Activated CD4-positive, alpha-beta T cell treated with anti-CD3 and anti-CD28 coated beads for 36 hours (primary cell): Measurements from ENCODE around the gene LTF. TPM values are rescaled to one million over a fixed set of nuclear protein-coding genes. Genes with fewer than 3 reads are reported as not detected.

ENCODE experiments used
- ATAC-seq: fragments of 200-7000 bp; cut with Tn5 transposase; one replicate; pipeline ENCODE4 v1.10.0; 2021; ENCODE audit warnings: mild to moderate bottlenecking, moderate library complexity
- CTCF ChIA-PET: fragments of 350-600 bp; sonication (Branson Sonifier 250); formaldehyde crosslinking; loops from one replicate; lab custom pipeline; 2021; ENCODE audit warnings: antibody characterized with exemption; lab: Charles Lee
- POLR2A ChIA-PET: fragments of 350-600 bp; sonication (Branson Sonifier 250); formaldehyde crosslinking; loops from one replicate; lab custom pipeline; 2021; ENCODE audit warnings: antibody characterized with exemption, inconsistent platforms; lab: Charles Lee
- DNase-seq: peaks from one replicate; pipeline ENCODE4 v3.0.0-alpha.2; 2020
- H3K27ac Mint-ChIP-seq: one replicate; pipeline ENCODE4 v1.8.0; 2021; ENCODE audit warnings: mixed read lengths
- H3K27me3 Mint-ChIP-seq: one replicate; pipeline ENCODE4 v1.8.0; 2021; ENCODE audit warnings: mixed read lengths
- H3K36me3 Mint-ChIP-seq: one replicate; pipeline ENCODE4 v1.8.0; 2021; ENCODE audit warnings: low read depth, mixed read lengths
- H3K4me1 Mint-ChIP-seq: one replicate; pipeline ENCODE4 v1.8.0; 2021; ENCODE audit warnings: mixed read lengths
- H3K4me3 Mint-ChIP-seq: one replicate; pipeline ENCODE4 v1.8.0; 2021; ENCODE audit warnings: mild to moderate bottlenecking, moderate library complexity, mixed read lengths
- H3K9me3 Mint-ChIP-seq: one replicate; pipeline ENCODE4 v1.8.0; 2021; ENCODE audit warnings: low read depth, mixed read lengths
- intact Hi-C, 2 experiments: fragments of 100-400 bp; cut with DNase I in 1 of 2; cut with micrococcal nuclease in 1 of 2; formaldehyde crosslinking; loops; one replicate each; pipeline versions ENCODE4 v1.14.2 to v1.15.1; 2022 to 2024; cut with DNase I, micrococcal nuclease
- total RNA-seq, 2 experiments: library from RNA; stranded (reverse); gene quantifications; one replicate each; pipeline ENCODE4 v1.2.3, GENCODE V29; 2021

The LTF gene
- total RNA-seq, 2 experiments from 2014 or later = not detected

DNA sequence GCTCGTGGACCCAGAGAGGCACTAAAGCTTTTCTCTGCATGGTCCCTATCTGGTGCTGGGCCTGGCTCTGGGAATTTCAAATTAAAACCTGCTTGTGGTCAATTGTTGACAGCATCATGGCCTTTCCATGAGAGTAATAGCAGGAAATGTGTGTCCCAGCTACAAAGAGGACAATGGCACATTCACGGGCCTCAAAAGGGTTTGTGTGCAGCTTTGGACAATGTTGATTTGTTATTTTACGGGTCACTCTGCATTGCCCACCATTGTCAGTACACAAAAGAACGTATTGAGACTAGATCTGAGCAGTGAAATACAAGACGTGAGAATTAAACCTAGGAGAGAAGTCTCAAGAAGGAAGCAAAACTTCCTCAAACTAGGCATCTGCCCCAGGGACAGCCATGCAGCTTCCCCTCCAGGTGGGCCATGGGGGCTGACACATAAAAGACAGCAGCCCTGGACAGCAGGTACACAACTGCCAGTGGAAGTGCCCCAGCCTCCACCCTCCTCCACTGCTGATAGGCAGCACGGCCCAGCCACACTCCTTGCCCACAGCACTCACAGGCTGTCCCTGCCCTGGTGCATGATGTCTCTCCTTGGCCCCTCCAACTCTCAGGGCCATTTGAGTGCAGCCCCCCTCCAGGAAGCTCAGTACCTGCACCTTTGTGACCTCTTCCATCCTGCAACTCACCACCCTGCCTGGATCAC is 15.9 kb upstream of the LTF start:
- intact Hi-C loops = no loop called here
- H3K4me1 Mint-ChIP-seq = no peaks in the 10 kb centered on the region
- no peaks in the 10 kb centered on the region for H3K9me3 Mint-ChIP-seq
- POLR2A ChIA-PET = no interaction called here
- H3K4me3 Mint-ChIP-seq = no peak overlapping the region
- no peaks in the 10 kb centered on the region for H3K36me3 Mint-ChIP-seq
- H3K27ac Mint-ChIP-seq = no peak overlapping the region
- DNase-seq (no peak), ATAC-seq (no peak)
- peaks cover 11% of the 10 kb centered on the region for H3K27me3 Mint-ChIP-seq
- CTCF ChIA-PET = interaction anchor here (0.9 to 1.6 kb wide), 2 partner anchors 8 to 149 kb away, joined by 4 to 6 read pairs; no protein-coding TSS in a partner anchor

DNA sequence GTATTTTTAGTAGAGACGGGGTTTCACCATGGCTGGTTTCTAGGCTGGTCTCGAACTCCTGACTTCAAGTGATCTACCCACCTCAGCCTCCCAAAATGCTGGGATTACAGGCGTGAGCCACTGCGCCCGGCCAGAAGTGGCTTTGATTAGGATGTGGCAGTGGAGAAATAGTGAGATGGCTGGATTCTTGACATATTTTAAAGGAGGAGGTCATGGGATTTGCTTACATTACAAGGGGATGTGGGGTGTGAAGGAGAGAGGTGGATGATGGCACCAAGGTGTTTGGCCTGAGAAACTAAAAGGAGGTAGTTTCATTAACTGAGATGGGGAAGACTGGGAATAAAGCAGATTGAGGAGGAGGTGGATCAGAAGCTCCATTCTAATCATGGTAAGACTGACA is 15.0 kb upstream of the LTF start:
- peaks cover 2% of the 10 kb centered on the region for H3K36me3 Mint-ChIP-seq
- H3K27ac Mint-ChIP-seq = no peak overlapping the region
- ATAC-seq = no peak
- POLR2A ChIA-PET = no interaction called here
- H3K27me3 Mint-ChIP-seq = peaks cover 17% of the 10 kb centered on the region
- no peak overlapping the region for H3K4me3 Mint-ChIP-seq
- peaks cover 8% of the 10 kb centered on the region for H3K9me3 Mint-ChIP-seq
- no peak for DNase-seq
- CTCF ChIA-PET = interaction anchor here (0.6 to 1.6 kb wide), 3 partner anchors 9 to 300 kb away, joined by 3 to 6 read pairs (median 4); no protein-coding TSS in a partner anchor
- intact Hi-C loops = no loop called here
- H3K4me1 Mint-ChIP-seq = no peaks in the 10 kb centered on the region

DNA sequence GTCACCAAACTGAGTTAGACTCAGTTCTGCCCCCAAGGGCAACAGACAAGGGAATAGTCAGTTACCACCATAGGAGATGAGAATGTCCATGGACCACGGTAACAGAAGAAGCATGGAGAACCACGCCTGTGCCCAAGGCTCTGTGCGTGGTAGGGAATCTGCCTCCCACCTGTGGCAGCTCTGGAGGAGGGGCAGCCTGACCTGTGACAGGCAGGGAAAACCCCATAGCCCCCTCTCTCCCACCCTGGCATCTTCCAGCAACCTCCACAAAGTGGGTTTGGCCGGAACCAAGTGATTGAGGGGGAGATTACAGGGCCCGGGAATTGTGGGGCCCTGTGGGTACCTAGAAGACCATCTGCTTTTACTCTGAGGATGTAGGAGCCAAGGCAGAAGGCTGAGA is 14.3 kb upstream of the LTF start:
- ATAC-seq (no peak), DNase-seq (no peak)
- POLR2A ChIA-PET = no interaction called here
- H3K27ac Mint-ChIP-seq = no peak overlapping the region
- CTCF ChIA-PET = no interaction called here
- intact Hi-C loops = no loop called here
- H3K36me3 Mint-ChIP-seq = peaks cover 2% of the 10 kb centered on the region
- H3K9me3 Mint-ChIP-seq = peaks cover 14% of the 10 kb centered on the region
- no peak overlapping the region for H3K4me3 Mint-ChIP-seq
- H3K27me3 Mint-ChIP-seq = peaks cover 19% of the 10 kb centered on the region
- H3K4me1 Mint-ChIP-seq = no peaks in the 10 kb centered on the region

DNA sequence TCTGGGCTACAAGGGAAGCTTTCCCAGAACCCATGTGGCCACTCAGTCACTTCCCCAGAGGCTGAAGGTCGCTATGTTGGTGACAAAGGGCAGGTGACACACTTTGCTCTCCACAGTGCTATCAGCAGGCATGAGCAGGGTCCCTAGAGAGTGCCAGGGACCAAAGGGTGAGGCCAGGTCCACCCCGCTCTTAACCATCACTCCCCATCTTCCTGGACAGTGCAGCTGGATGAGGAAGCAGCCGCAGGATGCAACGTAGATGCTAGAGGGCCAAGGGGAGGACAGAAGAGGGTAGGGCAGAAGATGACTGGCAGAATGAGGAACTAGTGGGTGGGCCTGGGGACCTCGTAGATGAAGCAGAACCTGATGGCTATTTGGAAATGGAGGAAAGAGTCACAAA is 13.6 kb upstream of the LTF start:
- DNase-seq (no peak), ATAC-seq (no peak)
- CTCF ChIA-PET = interaction anchor here (0.7 to 5.2 kb wide), 2 partner anchors 11 to 107 kb away, joined by 3 to 32 read pairs; no protein-coding TSS in a partner anchor
- intact Hi-C loops = no loop called here
- H3K27me3 Mint-ChIP-seq = peaks cover 22% of the 10 kb centered on the region
- POLR2A ChIA-PET = no interaction called here
- H3K4me1 Mint-ChIP-seq = no peaks in the 10 kb centered on the region
- peaks cover 2% of the 10 kb centered on the region for H3K36me3 Mint-ChIP-seq
- no peak overlapping the region for H3K4me3 Mint-ChIP-seq
- peaks cover 17% of the 10 kb centered on the region for H3K9me3 Mint-ChIP-seq
- H3K27ac Mint-ChIP-seq = no peak overlapping the region

DNA sequence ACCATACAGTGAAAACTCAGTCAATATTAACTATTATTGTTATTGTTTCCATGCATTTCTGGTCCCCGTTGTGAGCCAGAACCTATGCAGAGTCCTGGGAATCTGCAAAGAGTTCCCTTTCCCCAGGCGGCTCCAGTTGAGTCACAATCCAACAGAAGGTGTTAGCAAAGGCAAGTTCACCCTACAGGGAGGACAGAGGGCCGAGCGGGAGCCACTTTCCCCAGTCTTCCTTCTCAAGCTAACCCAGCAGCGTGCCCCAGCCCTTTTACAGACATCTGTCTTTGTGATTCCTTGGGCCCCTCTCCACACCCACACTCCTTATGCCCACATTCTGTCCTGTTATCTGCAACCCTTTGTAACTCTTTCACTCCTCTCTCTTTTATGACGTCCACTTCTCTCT is 13.1 kb upstream of the LTF start:
- peaks cover 17% of the 10 kb centered on the region for H3K9me3 Mint-ChIP-seq
- no peak overlapping the region for H3K27ac Mint-ChIP-seq
- ChIA-PET POLR2A (no interaction called here), CTCF (interaction anchor here (0.7 to 5.2 kb wide), 2 partner anchors 11 to 107 kb away, joined by 3 to 32 read pairs; no protein-coding TSS in a partner anchor)
- intact Hi-C loops = no loop called here
- no peak overlapping the region for H3K4me3 Mint-ChIP-seq
- DNase-seq (no peak), ATAC-seq (no peak)
- H3K27me3 Mint-ChIP-seq = peaks cover 27% of the 10 kb centered on the region
- no peaks in the 10 kb centered on the region for H3K4me1 Mint-ChIP-seq
- H3K36me3 Mint-ChIP-seq = peaks cover 2% of the 10 kb centered on the region

DNA sequence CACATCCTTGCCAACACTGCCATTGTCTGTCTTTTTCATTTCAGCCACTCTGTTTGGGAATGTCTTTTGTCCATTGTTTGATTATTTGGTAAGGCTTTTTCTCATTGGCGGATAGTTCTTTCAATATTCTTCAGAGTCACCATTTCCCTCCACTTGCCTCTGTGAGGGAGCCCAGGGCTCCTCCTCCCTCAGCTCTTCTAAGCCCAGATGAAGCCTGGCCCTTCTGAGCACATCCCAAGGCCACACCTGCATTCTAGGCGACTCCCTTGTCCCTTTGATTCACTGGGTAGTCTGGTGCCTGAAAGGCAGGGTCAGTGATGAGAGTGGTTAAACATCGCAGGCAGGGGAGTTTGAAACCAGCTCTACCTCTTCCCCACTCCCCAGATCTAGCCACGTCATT is 12.4 kb upstream of the LTF start:
- ChIA-PET POLR2A (no interaction called here), CTCF (interaction anchor here (2.0 to 5.2 kb wide), 2 partner anchors 12 to 152 kb away, joined by 4 to 32 read pairs; no protein-coding TSS in a partner anchor)
- DNase-seq = no peak
- Mint-ChIP-seq H3K4me3 (no peak overlapping the region), H3K4me1 (no peaks in the 10 kb centered on the region), H3K36me3 (peaks cover 2% of the 10 kb centered on the region), H3K9me3 (peaks cover 17% of the 10 kb centered on the region), H3K27me3 (peaks cover 28% of the 10 kb centered on the region), H3K27ac (no peak overlapping the region)
- intact Hi-C loops = no loop called here
- no peak for ATAC-seq

DNA sequence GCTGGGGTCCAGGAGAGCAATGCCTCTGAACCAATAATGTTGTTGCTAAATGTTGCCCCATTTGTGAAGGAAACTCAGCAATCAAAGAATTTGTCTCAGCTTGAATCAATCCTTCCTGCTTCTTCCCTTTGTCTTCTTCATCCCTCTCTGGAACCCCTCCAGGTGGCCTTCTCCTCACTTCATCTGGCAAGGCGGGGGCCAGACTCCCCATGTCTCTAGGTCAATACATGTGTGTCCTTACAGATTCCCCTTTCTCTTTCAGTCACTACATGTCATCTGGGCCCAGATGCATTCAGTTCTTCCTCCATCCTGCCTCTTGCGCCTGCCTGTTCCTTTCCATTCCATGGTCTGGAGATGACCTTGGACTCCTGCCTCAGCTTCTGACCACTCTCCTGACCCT is 8.0 kb upstream of the LTF start:
- DNase-seq (no peak), ATAC-seq (no peak)
- peaks cover 2% of the 10 kb centered on the region for H3K36me3 Mint-ChIP-seq
- H3K27ac Mint-ChIP-seq = no peak overlapping the region
- CTCF ChIA-PET = no interaction called here
- POLR2A ChIA-PET = interaction anchor here (0.7 kb wide), 1 partner anchor 429 kb away, joined by 5 read pairs; no protein-coding TSS in a partner anchor
- H3K27me3 Mint-ChIP-seq = peaks cover 18% of the 10 kb centered on the region
- no peak overlapping the region for H3K4me3 Mint-ChIP-seq
- intact Hi-C loops = no loop called here
- peaks cover 17% of the 10 kb centered on the region for H3K9me3 Mint-ChIP-seq
- H3K4me1 Mint-ChIP-seq = no peaks in the 10 kb centered on the region

DNA sequence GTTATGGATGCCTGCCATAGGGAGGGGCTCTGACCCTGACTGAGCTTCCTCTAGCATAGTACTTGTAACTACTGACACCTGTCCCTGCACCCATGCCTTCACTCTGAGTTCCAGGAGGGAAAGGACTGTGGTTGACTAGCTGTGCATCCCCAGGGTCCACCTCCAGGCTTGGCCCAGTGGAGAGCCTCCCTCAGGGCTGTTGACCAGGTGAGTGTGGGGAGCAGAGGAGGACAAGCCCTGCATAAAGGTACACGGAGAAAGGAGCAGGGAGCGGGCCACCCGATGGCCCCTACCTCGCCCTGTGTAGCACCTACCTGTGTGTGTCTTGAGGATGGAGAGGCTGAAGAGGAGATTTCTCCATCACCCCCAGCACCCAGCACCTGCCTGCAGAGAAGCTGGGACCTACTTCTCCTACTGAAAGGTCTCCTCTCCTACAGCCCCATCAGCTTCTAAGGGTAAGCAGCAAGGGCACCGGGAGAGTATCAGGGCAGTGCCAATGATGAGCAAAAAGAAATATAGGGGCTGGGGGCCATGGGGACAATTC is 6.7 kb upstream of the LTF start:
- no peak overlapping the region for H3K27ac Mint-ChIP-seq
- DNase-seq (no peak), ATAC-seq (no peak)
- H3K27me3 Mint-ChIP-seq = peaks cover 18% of the 10 kb centered on the region
- H3K4me3 Mint-ChIP-seq = no peak overlapping the region
- H3K9me3 Mint-ChIP-seq = peaks cover 17% of the 10 kb centered on the region
- H3K36me3 Mint-ChIP-seq = peaks cover 2% of the 10 kb centered on the region
- H3K4me1 Mint-ChIP-seq = no peaks in the 10 kb centered on the region
- CTCF ChIA-PET = interaction anchor here (1.1 kb wide), 1 partner anchor 17 kb away, joined by 4 read pairs; no protein-coding TSS in a partner anchor
- intact Hi-C loops = no loop called here
- POLR2A ChIA-PET = no interaction called here

DNA sequence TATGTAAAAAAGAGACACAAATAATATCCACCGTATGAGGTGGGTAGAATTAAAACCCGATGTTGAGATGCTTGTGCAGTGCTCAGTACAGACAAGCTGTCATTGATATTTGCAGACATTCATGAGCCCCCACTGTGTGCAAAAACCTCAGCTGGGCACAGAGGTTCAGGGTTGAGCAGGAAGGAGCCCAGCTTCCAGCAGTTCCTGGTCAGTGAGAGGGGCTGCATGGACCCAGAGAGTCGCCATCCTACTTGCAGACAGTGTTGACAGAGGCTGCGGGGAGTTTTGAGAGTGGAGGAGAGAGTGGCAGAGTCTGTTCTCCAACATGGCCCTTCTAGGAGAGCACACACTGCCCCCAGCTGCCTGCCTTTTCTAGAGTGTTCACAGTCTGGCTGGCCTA is 6.1 kb upstream of the LTF start:
- DNase-seq (no peak), ATAC-seq (no peak)
- Mint-ChIP-seq H3K9me3 (peaks cover 17% of the 10 kb centered on the region), H3K27me3 (peaks cover 18% of the 10 kb centered on the region), H3K4me3 (no peak overlapping the region), H3K27ac (no peak overlapping the region), H3K36me3 (peaks cover 2% of the 10 kb centered on the region), H3K4me1 (no peaks in the 10 kb centered on the region)
- ChIA-PET CTCF (interaction anchor here (1.1 to 2.6 kb wide), 3 partner anchors 13 to 18 kb away, joined by 4 to 13 read pairs (median 6); no protein-coding TSS in a partner anchor), POLR2A (no interaction called here)
- intact Hi-C loops = no loop called here

DNA sequence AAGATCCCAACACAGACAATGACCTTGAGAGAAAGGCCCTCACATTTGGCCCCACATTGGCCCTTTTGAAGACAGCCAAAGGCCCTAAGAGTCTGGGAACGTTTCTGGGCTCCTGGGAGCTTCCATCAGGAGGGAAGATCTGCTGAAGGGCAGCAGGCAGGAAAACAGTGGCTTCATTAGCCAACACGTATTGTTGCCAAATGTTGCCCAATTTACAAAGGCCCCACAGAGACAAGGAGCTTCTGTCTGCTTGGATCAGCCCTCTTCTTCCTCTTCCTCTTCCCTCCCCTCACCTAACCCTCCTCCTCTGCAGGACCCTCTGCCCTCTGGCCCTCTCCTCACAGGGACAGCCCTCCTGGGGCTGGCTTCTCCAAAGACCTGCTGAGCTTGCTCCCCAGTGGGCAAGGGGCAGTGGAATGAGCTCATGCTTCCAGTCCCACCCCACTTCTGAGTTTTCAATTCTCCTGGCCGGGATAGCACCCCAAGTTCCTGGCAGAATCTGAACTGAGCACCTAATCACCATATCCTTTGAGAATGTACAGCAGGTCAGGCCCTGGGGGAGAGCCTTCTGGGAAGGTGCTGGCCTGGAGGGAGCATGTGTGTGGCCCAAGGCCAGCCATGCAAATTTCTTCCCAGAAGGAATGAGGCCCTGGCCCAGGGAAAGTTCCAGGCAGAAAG is 5.1 kb upstream of the LTF start:
- peaks cover 10% of the 10 kb centered on the region for H3K9me3 Mint-ChIP-seq
- no peaks in the 10 kb centered on the region for H3K36me3 Mint-ChIP-seq
- no peak for DNase-seq
- ChIA-PET POLR2A (interaction anchor here (0.6 kb wide), 1 partner anchor 339 kb away, joined by 3 read pairs; no protein-coding TSS in a partner anchor), CTCF (interaction anchor here (0.6 to 2.6 kb wide), 4 partner anchors 14 to 888 kb away, joined by 3 to 13 read pairs (median 4); no protein-coding TSS in a partner anchor)
- no peak overlapping the region for H3K4me3 Mint-ChIP-seq
- intact Hi-C loops = no loop called here
- H3K27me3 Mint-ChIP-seq = peaks cover 20% of the 10 kb centered on the region
- no peak overlapping the region for H3K27ac Mint-ChIP-seq
- no peak for ATAC-seq
- H3K4me1 Mint-ChIP-seq = no peaks in the 10 kb centered on the region

DNA sequence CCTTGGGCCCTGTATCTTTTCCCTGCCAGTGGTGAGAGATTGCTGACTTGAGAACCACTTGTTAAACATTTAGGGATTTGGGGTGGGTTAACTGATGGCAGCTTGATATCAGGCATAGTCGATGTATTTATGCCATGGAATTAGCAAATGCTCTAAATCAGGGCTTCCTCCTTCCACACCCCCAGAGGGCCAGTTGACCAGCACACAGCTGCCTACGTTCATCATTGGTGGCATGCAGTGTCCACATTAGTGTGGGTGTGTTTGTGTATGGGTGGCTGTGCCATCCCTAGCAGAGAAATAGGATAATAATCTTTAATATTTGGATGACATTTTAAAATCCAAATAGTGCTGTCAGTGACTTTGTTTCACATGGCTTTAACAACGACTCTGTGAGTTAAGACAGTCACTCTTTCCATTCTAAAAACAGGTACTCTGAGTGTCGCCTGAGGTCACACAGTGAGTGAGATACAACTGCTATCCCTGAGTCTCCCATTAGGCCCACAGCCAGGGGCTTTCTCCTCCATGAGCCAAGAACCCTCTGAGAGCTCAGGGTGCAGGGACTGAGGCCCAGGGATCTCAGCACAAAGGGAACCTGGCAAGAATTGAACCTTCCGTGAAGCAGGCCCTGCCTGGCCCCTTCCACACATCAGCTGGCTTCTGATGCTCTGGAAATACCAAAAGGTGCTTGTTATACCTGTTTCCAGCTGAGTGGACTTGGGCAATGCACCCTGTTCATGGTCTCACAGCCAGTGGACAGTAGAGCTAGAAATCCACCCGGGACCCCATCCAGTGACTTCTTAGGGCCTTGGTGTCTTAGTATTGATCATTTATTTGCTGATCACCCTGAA is 4.3 kb upstream of the LTF start:
- ChIA-PET CTCF (interaction anchor here (0.6 to 2.6 kb wide), 5 partner anchors 15 to 887 kb away, joined by 3 to 13 read pairs (median 3); no protein-coding TSS in a partner anchor), POLR2A (no interaction called here)
- intact Hi-C loops = no loop called here
- Mint-ChIP-seq H3K9me3 (peaks cover 2% of the 10 kb centered on the region), H3K4me1 (no peaks in the 10 kb centered on the region), H3K4me3 (no peak overlapping the region), H3K27ac (no peak overlapping the region), H3K27me3 (peaks cover 23% of the 10 kb centered on the region), H3K36me3 (no peaks in the 10 kb centered on the region)
- DNase-seq = no peak
- ATAC-seq = no peak
